Uterus (tissue), 2 donors: ENCODE measurements around the gene CLPTM1L.

Experiments used
- POLR2A ChIP-seq, 2 donors: fragments of 450-650 bp; IDR thresholded peaks; one replicate each; pipeline ENCODE4 v1.6.1; 2016; ENCODE audit warnings: antibody characterized with exemption in 2 of 2, mild to moderate bottlenecking in 1 of 2, moderate library complexity in 1 of 2
- TF ChIP-seq, protein P1 (sequence below), 4 experiments: fragments of 200-600 bp in 2 of 4; fragments of 450-650 bp in 2 of 4; sonication (generic) in 2 of 4; IDR thresholded peaks; one replicate each; pipeline ENCODE4 v1.5.1; 2016 to 2019; ENCODE audit warnings: antibody characterized with exemption in 4 of 4, mild to moderate bottlenecking in 2 of 4, moderate library complexity in 1 of 4

- TF ChIP-seq, protein P1, sequence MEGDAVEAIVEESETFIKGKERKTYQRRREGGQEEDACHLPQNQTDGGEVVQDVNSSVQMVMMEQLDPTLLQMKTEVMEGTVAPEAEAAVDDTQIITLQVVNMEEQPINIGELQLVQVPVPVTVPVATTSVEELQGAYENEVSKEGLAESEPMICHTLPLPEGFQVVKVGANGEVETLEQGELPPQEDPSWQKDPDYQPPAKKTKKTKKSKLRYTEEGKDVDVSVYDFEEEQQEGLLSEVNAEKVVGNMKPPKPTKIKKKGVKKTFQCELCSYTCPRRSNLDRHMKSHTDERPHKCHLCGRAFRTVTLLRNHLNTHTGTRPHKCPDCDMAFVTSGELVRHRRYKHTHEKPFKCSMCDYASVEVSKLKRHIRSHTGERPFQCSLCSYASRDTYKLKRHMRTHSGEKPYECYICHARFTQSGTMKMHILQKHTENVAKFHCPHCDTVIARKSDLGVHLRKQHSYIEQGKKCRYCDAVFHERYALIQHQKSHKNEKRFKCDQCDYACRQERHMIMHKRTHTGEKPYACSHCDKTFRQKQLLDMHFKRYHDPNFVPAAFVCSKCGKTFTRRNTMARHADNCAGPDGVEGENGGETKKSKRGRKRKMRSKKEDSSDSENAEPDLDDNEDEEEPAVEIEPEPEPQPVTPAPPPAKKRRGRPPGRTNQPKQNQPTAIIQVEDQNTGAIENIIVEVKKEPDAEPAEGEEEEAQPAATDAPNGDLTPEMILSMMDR (IDR thresholded peaks at IDR 0.05), result no peak
- no peak for TF ChIP-seq POLR2A (IDR thresholded peaks at IDR 0.05)
Measured at GRCh38 chr5:1345876-1346626, 1.2 kb upstream of the CLPTM1L start.
